ENCODE measurements around the gene PANX3. TPM values are rescaled to one million over a fixed set of nuclear protein-coding genes. Genes with fewer than 3 reads are reported as not detected.

The PANX3 gene
- total and polyA plus RNA-seq, 2 of the 4 experiments (the other 2 are of a cell fraction) = not detected

GRCh38 chr11:124643042-124643604, 31.9 kb downstream of the PANX3 start:
- Histone ChIP-seq H4K8ac (ENCODE audit: low read depth in 2 of 2, low read length in 2 of 2) (no peak overlapping the region), H3K79me1 (ENCODE audit: low read depth in 1 of 2, low read length in 2 of 2) (no peaks in the 10 kb centered on the region), H2BK5ac (ENCODE audit: low read depth, low read length, poor library complexity, severe bottlenecking) (peak overlapping the region; percentile 41), H2BK15ac (ENCODE audit: low read depth, low read length) (no peak overlapping the region), H2AFZ (replicated peaks; ENCODE audit: low read length, poor library complexity) (no peak overlapping the region), H4K20me1 (ENCODE audit: insufficient read depth, low read length) (no peaks in the 10 kb centered on the region; the same call in 1 of the 2 replicates), H3K27me3 (ENCODE audit: control insufficient read depth, insufficient read depth, low read length) (no peaks in the 10 kb centered on the region), H3K23ac (ENCODE audit: low read depth, low read length) (no peak overlapping the region), H2AK5ac (ENCODE audit: low read depth, low read length) (peak overlapping the region; percentile 47; the same call in 1 of the 2 replicates), H3K18ac (ENCODE audit: low read depth, low read length) (no peak overlapping the region), H3K9me1 (ENCODE audit: insufficient read depth, low read length) (peaks cover 6% of the 10 kb centered on the region; the same call in 1 of the 2 replicates), H2AK9ac (replicated peaks; ENCODE audit: low read depth, low read length, poor library complexity) (no peak overlapping the region), H2BK120ac (ENCODE audit: low read depth, low read length) (0 out of 2 replicates have a peak overlapping the region, but pooled peaks have one; percentile 35), H3K4ac (ENCODE audit: low read depth, low read length) (peak overlapping the region; percentile 40; the same call in 1 of the 2 replicates), H3K4me2 (ENCODE audit: low read depth, low read length) (peak overlapping the region; percentile 67), H3K27ac (ENCODE audit: insufficient read depth, low read length) (peak overlapping the region; percentile 27; the same call in 1 of the 2 replicates), H3K4me1 (ENCODE audit: control insufficient read depth, insufficient read depth, low read length) (peaks cover 6% of the 10 kb centered on the region), H3K9ac (ENCODE audit: low read depth, low read length) (no peak overlapping the region; the same call in 1 of the 2 replicates), H3K9me3 (ENCODE audit: control insufficient read depth, insufficient read depth, low read length) (no peaks in the 10 kb centered on the region), H3K14ac (replicated peaks; ENCODE audit: low read depth, low read length) (no peak overlapping the region; the same call in 1 of the 2 replicates), H3K4me3 (ENCODE audit: insufficient read depth, low read depth, low read length) (no peak overlapping the region), H4K91ac (ENCODE audit: insufficient read depth, low read depth, low read length) (no peak overlapping the region), H2BK20ac (ENCODE audit: low read depth, low read length) (0 out of 2 replicates have a peak overlapping the region, but pooled peaks have one; percentile 35), H3K36me3 (ENCODE audit: control insufficient read depth, insufficient read depth, low read length) (peaks cover 5% of the 10 kb centered on the region; the same call in 1 of the 2 replicates), H4K5ac (ENCODE audit: low read depth, low read length) (0 out of 2 replicates have a peak overlapping the region, but pooled peaks have one; percentile 15), H3K56ac (ENCODE audit: extremely low read depth, insufficient read depth, low read length) (no peak overlapping the region)
- DNase-seq = no peak
- in situ Hi-C loops (cut with MboI; ENCODE audit: low sequenced_read_pairs) (loop anchor here (10.0 to 25.0 kb wide), 2 partner anchors 192 to 944 kb away; partner anchors contain the start of gene STT3A), dilution Hi-C loops (cut with HindIII; ENCODE audit: low sequenced_read_pairs, unreplicated experiment) (no loop called here), intact Hi-C loops (cut with micrococcal nuclease) (loop anchor here (5.0 kb wide), 1 partner anchor 309 kb away; the partner anchor contains the start of gene CCDC15)
- CTCF ChIA-PET = interaction anchor here (0.9 to 2.6 kb wide), 4 partner anchors 9 to 229 kb away, joined by 3 to 10 read pairs (median 6); no protein-coding TSS in a partner anchor
- 100% methylated on average over 1 of the region's 10 CpGs; no CpG with 5 or more reads in 1 of the 2 experiments for WGBS, 2 experiments (ENCODE audit: extremely low coverage in 2 of 2, insufficient read length in 1 of 2)
- POLR2A ChIA-PET (ENCODE audit: unreplicated experiment) = no interaction called here
- no peak for ATAC-seq (ENCODE audit: low read depth)
- BruUV-seq (replicated peaks) = no TSS peak
- no peak for TF ChIP-seq BHLHE40 (IDR thresholded peaks at IDR 0.05; ENCODE audit: low read depth, low read length)
- no peak for TF ChIP-seq RFX5 (IDR thresholded peaks at IDR 0.05; ENCODE audit: low read depth, low read length)
- no peak for TF ChIP-seq NFE2L2 (IDR thresholded peaks at IDR 0.05; ENCODE audit: low read depth, low read length)
- TF ChIP-seq ELK1 (IDR thresholded peaks at IDR 0.05; ENCODE audit: borderline replicate concordance, low read depth, low read length) = no peak
- no peak for TF ChIP-seq MAZ (IDR thresholded peaks at IDR 0.05; ENCODE audit: borderline replicate concordance, low read depth, low read length)
- no peak for TF ChIP-seq POLR2A (IDR thresholded peaks at IDR 0.05; ENCODE audit: low read depth, low read length)
- no peak for TF ChIP-seq CHD1 (IDR thresholded peaks at IDR 0.05; ENCODE audit: low read depth, low read length)
- TF ChIP-seq RAD21 (IDR thresholded peaks at IDR 0.05; ENCODE audit: low read length) = no peak
- no peak for TF ChIP-seq SMC3 (IDR thresholded peaks at IDR 0.05; ENCODE audit: low read depth, low read length)
- no peak for TF ChIP-seq FOS (IDR thresholded peaks at IDR 0.05; ENCODE audit: low read depth, low read length)
- TF ChIP-seq CTCF (conservative IDR thresholded peaks at IDR 0.05; ENCODE audit: low read depth, low read length) = no peak
- no peak for TF ChIP-seq RCOR1 (IDR thresholded peaks at IDR 0.05; ENCODE audit: insufficient replicate concordance, low read length)
- TF ChIP-seq CEBPB (IDR thresholded peaks at IDR 0.05; ENCODE audit: low read depth, low read length) = no peak
- TF ChIP-seq USF2 (IDR thresholded peaks at IDR 0.05; ENCODE audit: low read depth, low read length) = no peak
- TF ChIP-seq MAFK (IDR thresholded peaks at IDR 0.05; ENCODE audit: low read depth, low read length) = no peak
